T47D (cell line): ENCODE results near the gene KIAA0930.
"Not testable (repeated sequence)": the region's sequence is repeated elsewhere in the genome, so short reads cannot be mapped to it uniquely, and the experiment has no call there.

Source experiments
- DNase-seq, 2 experiments: peaks; one replicate each; pipeline versions ENCODE4 v3.0.0 to v3.0.0-alpha.2; 2011 to 2012; ENCODE audit warnings: low read depth in 1 of 2, low spot score in 1 of 2
- JUND ChIP-seq: IDR thresholded peaks from 2 replicates; pipeline ENCODE4 v1.6.1; 2012; ENCODE audit warnings: low read depth
- in situ Hi-C: cut with HindIII; loops from 2 replicates; pipeline ENCODE4 v1.10.0; 2016; ENCODE audit warnings: low sequenced_read_pairs, low pct_unique_long_range_greater_than_20kb

The KIAA0930 gene

GRCh38 chr22:45196308-45196707, 44.4 kb downstream of the KIAA0930 start:
- in situ Hi-C loops: no loop called here
- DNase-seq: no peak
- no peak for TF ChIP-seq JUND

- no peak for TF ChIP-seq JUND
- in situ Hi-C loops: no loop called here
- DNase-seq: no peak
Measured at GRCh38 chr22:45195616-45196015, 45.1 kb downstream of the KIAA0930 start.

GRCh38 chr22:45194686-45195085, 46.0 kb downstream of the KIAA0930 start:
- in situ Hi-C loops: no loop called here
- no peak for DNase-seq
- TF ChIP-seq JUND: no peak

- TF ChIP-seq JUND: no peak
- no peak for DNase-seq
- in situ Hi-C loops: no loop called here
Measured at GRCh38 chr22:45192701-45193187, 48.0 kb downstream of the KIAA0930 start.

GRCh38 chr22:45191746-45192145, 48.9 kb downstream of the KIAA0930 start:
- in situ Hi-C loops, DNase-seq: not testable (repeated sequence)

GRCh38 chr22:45190202-45190872, 50.4 kb downstream of the KIAA0930 start:
- no peak for DNase-seq
- no peak for TF ChIP-seq JUND
- in situ Hi-C loops: no loop called here

GRCh38 chr22:45188779-45189178, 51.9 kb downstream of the KIAA0930 start:
- no peak for DNase-seq
- no peak for TF ChIP-seq JUND
- in situ Hi-C loops: no loop called here

GRCh38 chr22:45187891-45188290, 52.8 kb downstream of the KIAA0930 start:
- TF ChIP-seq JUND: no peak
- in situ Hi-C loops: no loop called here
- no peak for DNase-seq

- no peak for DNase-seq
- in situ Hi-C loops: no loop called here
Measured at GRCh38 chr22:45185718-45186514, 54.8 kb downstream of the KIAA0930 start.

GRCh38 chr22:45183974-45184373, 56.7 kb downstream of the KIAA0930 start:
- DNase-seq: no peak
- in situ Hi-C loops: no loop called here
- TF ChIP-seq JUND: no peak

More at GRCh38 chr22:45185718-45186514, 54.8 kb downstream of the KIAA0930 start:
- TF ChIP-seq JUND: no peak

GRCh38 chr22:45181766-45182165, 58.9 kb downstream of the KIAA0930 start:
- in situ Hi-C loops: no loop called here
- DNase-seq: no peak
- no peak for TF ChIP-seq JUND

GRCh38 chr22:45181240-45181639, 59.5 kb downstream of the KIAA0930 start:
- TF ChIP-seq JUND: no peak
- in situ Hi-C loops: no loop called here
- DNase-seq: no peak

GRCh38 chr22:45180146-45180679, 60.5 kb downstream of the KIAA0930 start:
- in situ Hi-C loops: no loop called here
- DNase-seq: no peak
- no peak for TF ChIP-seq JUND
